ENCODE measurements around the gene MON2. TPM values are rescaled to one million over a fixed set of nuclear protein-coding genes. Genes with fewer than 3 reads are reported as not detected.

MON2 gene
- total and polyA plus RNA-seq, 2 donors from 2014 or later: 11.6 to 57.9 TPM

GRCh38 chr12:62581288-62582064, 114.8 kb downstream of the MON2 start:
- H3K27ac ChIP-seq (ENCODE audit: low read depth in 2 of 2, low read length in 2 of 2): no peak overlapping the region
- H3K9ac ChIP-seq (ENCODE audit: low read length in 3 of 3): no peak overlapping the region
- DNase-seq (peak in 2 of 5 donors; percentile 65 to 86), FAIRE-seq (peak; percentile 73)
- peak; percentile 77 for TF ChIP-seq CTCF (IDR thresholded peaks at IDR 0.05; ENCODE audit: borderline replicate concordance, extremely low read depth, insufficient read depth)
- no peaks in the 10 kb centered on the region for H3K4me1 ChIP-seq (ENCODE audit: control insufficient read depth in 2 of 3, insufficient read depth in 2 of 3, low read depth in 1 of 3, low read length in 3 of 3)
- no peaks in the 10 kb centered on the region for H3K27me3 ChIP-seq (ENCODE audit: control insufficient read depth, insufficient read depth, low read length)
- peaks cover 0 to 7% (median 2%) of the 10 kb centered on the region in 3 donors for H3K36me3 ChIP-seq (ENCODE audit: control insufficient read depth in 2 of 3, insufficient read depth in 3 of 3, low read length in 3 of 3)
- H3K9me3 ChIP-seq (ENCODE audit: control insufficient read depth in 2 of 3, insufficient read depth in 1 of 3, low read length in 3 of 3): no peaks in the 10 kb centered on the region
- intact Hi-C loops (cut with DNase I): loop anchor here (5.0 kb wide), 1 partner anchor 216 kb away; no protein-coding TSS in a partner anchor
- no peak overlapping the region for H3K4me3 ChIP-seq (ENCODE audit: low read length in 3 of 3)

GRCh38 chr12:62582065-62582366, 115.4 kb downstream of the MON2 start:
- Histone ChIP-seq H3K9ac (ENCODE audit: low read length in 3 of 3) (no peak overlapping the region), H3K36me3 (ENCODE audit: control insufficient read depth in 2 of 3, insufficient read depth in 3 of 3, low read length in 3 of 3) (peaks cover 0 to 7% (median 2%) of the 10 kb centered on the region in 3 donors), H3K27ac (ENCODE audit: low read depth in 2 of 2, low read length in 2 of 2) (no peak overlapping the region), H3K4me1 (ENCODE audit: control insufficient read depth in 2 of 3, insufficient read depth in 2 of 3, low read depth in 1 of 3, low read length in 3 of 3) (no peaks in the 10 kb centered on the region), H3K4me3 (ENCODE audit: low read length in 3 of 3) (no peak overlapping the region), H3K9me3 (ENCODE audit: control insufficient read depth in 2 of 3, insufficient read depth in 1 of 3, low read length in 3 of 3) (no peaks in the 10 kb centered on the region), H3K27me3 (ENCODE audit: control insufficient read depth, insufficient read depth, low read length) (no peaks in the 10 kb centered on the region)
- intact Hi-C loops (cut with DNase I): loop anchor here (5.0 kb wide), 1 partner anchor 215 kb away; no protein-coding TSS in a partner anchor
- no peak for TF ChIP-seq CTCF (IDR thresholded peaks at IDR 0.05; ENCODE audit: borderline replicate concordance, extremely low read depth, insufficient read depth)
- FAIRE-seq: no peak
- DNase-seq: no peak

- intact Hi-C loops (cut with DNase I): loop anchor here (5.0 kb wide), 1 partner anchor 213 kb away; no protein-coding TSS in a partner anchor
- H3K9me3 ChIP-seq (ENCODE audit: control insufficient read depth in 2 of 3, insufficient read depth in 1 of 3, low read length in 3 of 3): no peaks in the 10 kb centered on the region
- H3K4me3 ChIP-seq (ENCODE audit: low read length in 3 of 3): no peak overlapping the region
- no peak for FAIRE-seq
- H3K27ac ChIP-seq (ENCODE audit: low read depth in 2 of 2, low read length in 2 of 2): no peak overlapping the region
- TF ChIP-seq CTCF (IDR thresholded peaks at IDR 0.05; ENCODE audit: borderline replicate concordance, extremely low read depth, insufficient read depth): no peak
- no peaks in the 10 kb centered on the region for H3K4me1 ChIP-seq (ENCODE audit: control insufficient read depth in 2 of 3, insufficient read depth in 2 of 3, low read depth in 1 of 3, low read length in 3 of 3)
- no peak overlapping the region for H3K9ac ChIP-seq (ENCODE audit: low read length in 3 of 3)
- H3K27me3 ChIP-seq (ENCODE audit: control insufficient read depth, insufficient read depth, low read length): no peaks in the 10 kb centered on the region
- peaks cover 0 to 7% (median 2%) of the 10 kb centered on the region in 3 donors for H3K36me3 ChIP-seq (ENCODE audit: control insufficient read depth in 2 of 3, insufficient read depth in 3 of 3, low read length in 3 of 3)
- no peak for DNase-seq
These were observed 118.0 kb downstream of the MON2 start for GRCh38 chr12:62584619-62585018.
